ENCODE measurements around the gene HIPK3.
A peak's percentile ranks its signal among the peaks of the same experiment; 100 is the strongest.
"Not testable (repeated sequence)": the region's sequence is repeated elsewhere in the genome, so short reads cannot be mapped to it uniquely, and the experiment has no call there.

HIPK3 gene

GRCh38 chr11:33257160-33257896 lies at the start of gene HIPK3:
Gene HIPK3 (plus strand): TSS chr11:33257381.
- DNase-seq: peak; percentile 52 to 60

DNA sequence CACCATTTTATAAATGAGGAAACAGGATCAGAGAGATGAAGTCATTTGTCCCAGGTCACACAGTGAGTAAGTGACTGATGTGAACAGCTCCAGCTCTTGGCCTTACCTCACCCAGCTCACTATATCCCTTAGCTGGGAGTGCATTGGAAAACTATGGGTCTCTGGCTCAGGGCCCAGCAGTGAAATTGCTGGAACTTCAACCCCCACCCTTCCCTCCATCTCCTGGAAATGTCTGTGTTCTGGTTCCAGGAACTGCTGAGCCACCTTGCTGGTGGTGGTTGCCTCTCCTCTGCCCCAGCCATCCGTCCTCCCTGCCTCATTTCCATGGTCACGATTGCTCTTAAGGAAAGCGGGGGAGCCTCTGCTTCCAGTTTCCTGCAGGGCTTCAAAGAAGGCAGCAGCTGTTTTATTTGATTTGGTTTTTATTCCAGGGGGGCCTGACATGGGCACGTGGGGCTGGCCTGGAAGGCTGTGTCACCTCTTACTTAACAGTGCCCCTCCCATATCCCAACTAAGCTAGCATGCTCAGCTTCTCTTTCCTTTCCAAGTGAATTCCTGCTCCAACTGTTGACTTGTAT lies 49.7 kb upstream of the HIPK3 start:
- no peak for DNase-seq

DNA sequence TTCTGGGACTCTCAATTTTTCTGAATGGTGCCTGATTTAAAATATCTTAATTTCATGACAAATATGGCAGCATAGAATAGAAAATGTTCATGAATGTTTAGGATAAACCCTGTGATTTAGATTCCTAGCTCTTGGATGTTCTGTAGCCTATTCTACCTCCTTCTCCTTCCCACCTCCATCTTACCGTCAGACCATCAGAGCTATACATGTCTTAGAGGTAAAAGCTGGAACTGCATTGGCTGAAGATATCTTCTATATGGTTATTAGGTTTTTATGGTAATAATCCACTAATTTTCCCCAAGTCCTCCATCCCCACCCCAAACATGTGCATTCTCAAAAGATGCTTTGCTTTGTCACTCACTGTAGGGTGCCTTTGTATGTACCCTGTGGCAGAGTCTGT lies 49.0 kb upstream of the HIPK3 start:
- no peak for DNase-seq

- no peak for DNase-seq
These were observed 46.0 kb upstream of the HIPK3 start for GRCh38 chr11:33211153-33211552.

DNA sequence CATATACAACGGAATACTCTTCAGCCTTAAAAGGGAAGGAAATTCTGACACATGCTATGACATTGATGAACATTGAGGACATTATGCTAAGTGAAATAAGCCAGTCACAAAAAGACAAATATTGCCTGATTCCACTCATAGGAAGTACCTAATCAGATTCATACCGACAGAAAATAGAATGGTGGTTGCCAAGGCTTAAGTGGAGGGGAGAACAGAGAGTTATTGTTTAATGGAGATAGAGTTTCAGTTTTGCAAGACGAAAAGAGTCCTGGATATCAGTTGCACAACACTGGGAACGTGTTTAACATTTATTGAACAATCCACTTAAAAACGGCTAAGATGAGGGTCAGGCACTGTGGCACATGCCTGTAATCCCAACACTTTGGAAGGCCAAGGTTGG lies 45.6 kb upstream of the HIPK3 start:
- no peak for DNase-seq

GRCh38 chr11:33214187-33214586 lies 43.0 kb upstream of the HIPK3 start:
- no peak for DNase-seq

GRCh38 chr11:33214767-33215166 lies 42.4 kb upstream of the HIPK3 start:
- no peak for DNase-seq

DNA sequence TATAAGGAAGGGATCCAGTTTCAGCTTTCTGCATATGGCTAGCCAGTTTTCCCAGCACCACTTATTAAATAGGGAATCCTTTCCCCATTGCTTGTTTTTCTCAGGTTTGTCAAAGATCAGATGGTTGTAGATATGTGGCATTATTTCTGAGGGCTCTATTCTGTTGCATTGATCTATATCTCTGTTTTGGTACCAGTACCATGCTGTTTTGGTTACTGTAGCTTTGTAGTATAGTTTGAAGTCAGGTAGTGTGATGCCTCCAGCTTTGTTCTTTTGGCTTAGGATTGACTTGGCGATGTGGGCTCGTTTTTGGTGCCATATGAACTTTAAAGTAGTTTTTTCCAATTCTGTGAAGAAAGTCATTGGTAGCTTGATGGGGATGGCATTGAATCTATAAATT lies 40.5 kb upstream of the HIPK3 start:
- DNase-seq: not testable (repeated sequence)

- DNase-seq: no peak
These were observed 35.0 kb upstream of the HIPK3 start for GRCh38 chr11:33222052-33222750.

- DNase-seq: no peak
These were observed 31.8 kb upstream of the HIPK3 start for GRCh38 chr11:33225371-33225770.

DNA sequence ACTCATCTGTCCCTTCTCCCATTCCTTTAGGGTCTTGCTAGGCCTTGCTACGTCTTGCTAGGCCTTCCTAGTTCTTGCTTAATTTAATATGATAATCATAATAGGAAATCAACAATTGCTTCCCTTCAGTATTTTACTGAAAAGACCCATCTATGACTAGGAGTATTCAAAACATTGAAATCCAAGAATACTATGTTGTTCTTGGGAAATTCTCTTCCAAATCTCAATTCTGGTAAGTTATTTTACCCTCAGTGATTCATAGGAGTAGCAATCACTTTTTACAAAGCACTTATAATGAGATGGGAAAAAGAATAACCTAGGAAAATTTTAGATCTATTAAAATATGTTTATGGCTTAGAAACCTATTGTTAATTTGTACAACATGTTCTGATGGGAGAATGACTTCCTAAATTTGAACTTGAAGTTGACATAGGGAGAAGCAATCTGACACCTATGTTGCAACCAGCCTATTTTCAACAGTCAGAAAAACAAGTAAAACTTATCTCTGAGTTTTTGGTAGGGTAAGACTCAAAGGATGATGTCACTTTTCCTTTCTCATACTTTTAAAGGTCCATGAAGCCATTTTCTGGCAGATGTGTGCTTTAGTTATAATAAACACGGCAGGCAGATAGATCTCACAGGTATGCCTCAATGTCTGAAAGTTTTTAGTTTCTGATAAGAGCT lies 29.5 kb upstream of the HIPK3 start:
- no peak for DNase-seq

GRCh38 chr11:33234397-33235190 lies 22.6 kb upstream of the HIPK3 start:
- DNase-seq: no peak

GRCh38 chr11:33237039-33237597 lies 20.1 kb upstream of the HIPK3 start:
- no peak for DNase-seq

GRCh38 chr11:33242575-33242974 lies 14.6 kb upstream of the HIPK3 start:
- no peak for DNase-seq

DNA sequence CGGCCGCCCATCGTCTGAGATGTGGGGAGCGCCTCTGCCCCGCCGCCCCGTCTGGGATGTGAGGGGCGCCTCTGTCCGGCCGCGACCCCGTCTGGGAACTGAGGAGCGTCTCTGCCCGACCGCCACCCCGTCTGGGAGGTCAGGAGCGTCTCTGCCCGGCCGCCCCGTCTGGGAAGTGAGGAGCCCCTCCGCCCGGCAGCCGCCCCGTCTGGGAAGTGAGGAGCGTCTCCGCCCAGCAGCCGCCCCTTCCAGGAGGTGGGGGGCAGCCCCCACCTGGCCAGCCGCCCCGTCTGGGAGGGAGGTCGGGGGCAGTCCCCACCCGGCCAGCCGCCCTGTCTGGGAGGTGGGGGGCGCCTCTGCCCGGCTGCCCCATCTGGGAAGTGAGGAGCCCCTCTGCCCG lies 13.5 kb upstream of the HIPK3 start:
- not testable (repeated sequence) for DNase-seq

DNA sequence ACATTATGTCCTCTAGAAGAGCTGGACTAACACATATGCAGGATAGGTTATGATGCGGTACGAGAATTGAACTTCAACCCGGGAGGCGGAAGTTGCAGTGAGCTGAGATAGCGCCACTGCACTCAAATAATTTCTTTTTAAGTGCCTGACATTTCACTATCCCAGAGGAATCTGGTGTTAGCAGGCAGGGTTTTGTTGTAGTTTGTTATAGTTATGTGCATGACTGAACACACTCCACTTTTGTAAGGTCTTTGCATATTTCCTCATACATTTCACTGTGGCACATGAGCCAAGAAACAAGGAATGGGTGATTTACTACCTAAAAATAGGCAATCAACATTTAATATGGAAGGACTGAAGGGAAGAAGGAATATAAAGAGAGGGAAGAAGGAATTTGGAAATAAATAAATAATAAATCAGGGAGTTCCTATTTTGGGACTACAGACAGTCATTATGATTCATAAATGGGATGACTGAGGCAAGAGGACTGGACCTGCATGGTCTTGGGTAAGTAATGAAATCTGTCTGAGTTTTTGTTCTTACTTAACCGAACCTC lies 8.7 kb upstream of the HIPK3 start:
- DNase-seq: no peak

- DNase-seq: no peak
These were observed 959 bp upstream of the HIPK3 start for GRCh38 chr11:33256031-33256812.

GRCh38 chr11:33256813-33257159 lies 395 bp upstream of the HIPK3 start:
- DNase-seq: no peak

DNA sequence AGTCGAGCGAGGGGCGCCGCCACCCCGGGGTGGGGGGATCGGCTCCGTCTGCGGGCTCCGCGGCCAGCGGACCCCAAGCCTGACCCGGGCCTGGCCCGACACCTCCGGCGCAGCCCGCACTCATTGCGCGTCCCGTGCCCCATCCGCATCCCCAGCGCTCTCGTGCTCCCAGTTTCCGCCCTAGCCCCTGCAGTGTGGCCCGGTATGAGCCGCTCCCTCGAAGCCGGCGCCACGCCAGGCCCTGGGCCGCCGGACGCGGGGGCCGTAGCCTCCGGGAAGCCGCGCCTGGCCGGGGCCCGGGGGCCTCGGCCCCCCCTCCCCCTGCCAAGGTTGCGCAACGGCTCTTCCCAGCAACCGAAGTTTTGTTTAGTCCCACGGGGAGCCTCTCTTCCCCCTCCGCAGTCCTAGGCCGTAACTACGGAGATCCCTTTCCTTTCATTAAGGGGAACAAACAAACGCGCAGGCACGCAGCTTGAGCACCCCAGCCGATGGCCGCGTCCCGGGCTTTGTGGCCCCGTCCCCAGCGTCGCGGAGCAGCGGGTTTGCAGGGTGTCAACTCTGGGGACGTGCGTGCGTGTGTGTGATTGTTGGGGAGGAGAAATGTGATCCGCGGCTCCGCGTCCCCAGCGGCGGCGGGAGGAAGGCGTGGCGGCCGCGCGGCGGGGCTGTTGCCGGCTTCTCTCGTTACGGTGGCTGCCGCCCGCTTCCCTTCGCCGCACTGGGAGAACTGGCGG lies 883 bp downstream of the HIPK3 start:
- DNase-seq: peak; percentile 59 to 62

DNA sequence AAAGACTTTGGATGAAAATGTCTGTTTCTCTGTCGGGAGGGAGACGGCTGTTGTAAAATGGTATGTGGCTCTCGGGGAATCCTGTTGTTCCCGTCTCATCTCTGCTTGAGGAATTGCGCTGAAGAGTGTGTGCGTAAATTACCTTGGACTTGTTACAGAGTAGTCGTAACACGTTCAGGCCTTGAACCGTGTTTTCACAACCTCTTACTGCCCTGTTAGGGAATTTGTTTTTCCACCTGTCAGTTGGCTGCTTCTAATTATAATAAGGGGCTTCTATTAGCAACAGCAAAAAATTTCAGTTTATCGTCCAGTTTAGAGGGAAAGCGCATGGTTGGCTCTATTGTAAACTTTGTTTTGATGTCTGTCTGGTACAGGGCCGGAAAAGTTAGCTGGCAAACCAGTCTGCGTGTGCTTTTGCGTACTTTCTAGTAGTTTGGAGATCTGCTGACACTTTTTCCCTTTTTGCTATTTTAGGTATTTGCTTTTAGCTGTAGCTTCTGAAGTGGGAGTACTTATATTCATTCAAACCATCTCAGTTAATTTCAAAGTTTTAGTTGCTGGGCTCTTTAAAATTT lies 1.5 kb downstream of the HIPK3 start:
- DNase-seq: no peak

Data from activated CD4-positive, alpha-beta T cell treated with anti-CD3 and anti-CD28 coated beads, Interleukin-2, amount 50 U/mL, for 4 hours (primary cell).